ENCODE results near the gene ANKRD9. TPM values are rescaled to one million over a fixed set of nuclear protein-coding genes. Genes with fewer than 3 reads are reported as not detected.

Gene ANKRD9
- total and polyA plus RNA-seq, 10 of the 15 experiments (the other 5 are each of a cell fraction or from before 2014, with no cell fraction given): 0.03 to 3.6 (median 0.49) TPM

DNA sequence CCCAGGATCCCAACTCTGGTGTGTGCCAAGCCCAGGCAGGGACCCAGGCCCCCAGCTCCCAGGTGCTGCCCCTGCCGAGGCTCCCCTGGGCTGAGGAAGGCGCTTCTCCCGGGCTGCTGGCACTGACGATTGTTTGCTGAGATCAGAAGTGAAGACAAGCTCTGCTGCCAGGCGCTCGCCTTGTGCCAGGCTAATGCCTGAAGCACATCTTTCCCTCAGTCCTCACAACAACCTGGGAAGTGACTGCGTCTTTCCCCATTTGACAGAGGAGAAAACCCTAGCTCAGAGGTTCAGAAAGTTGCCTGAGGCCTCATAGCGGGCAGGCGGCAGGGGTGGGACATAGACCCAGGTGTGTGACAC is 36.8 kb downstream of the ANKRD9 start:
- POLR2A ChIA-PET: no interaction called here
- in situ Hi-C loops (cut with MboI): no loop called here

More for the DNA sequence above, 36.8 kb downstream of the ANKRD9 start:
- no peak for FAIRE-seq
- no peak overlapping the region for H3K4me2 ChIP-seq (ENCODE audit: control insufficient read depth, insufficient read depth)
- no peaks in the 10 kb centered on the region for H4K20me1 ChIP-seq (ENCODE audit: control insufficient read depth, insufficient read depth)
- intact Hi-C loops (cut with micrococcal nuclease; ENCODE audit: unreplicated experiment): no loop called here
- H3K36me3 ChIP-seq (ENCODE audit: control insufficient read depth in 2 of 2, insufficient read depth in 2 of 2, low read length in 1 of 2): no peaks in the 10 kb centered on the region
- no peak for ATAC-seq
- SMC1A ChIA-PET (ENCODE audit: uncharacterized antibody, unreplicated experiment): interaction anchor here (1.0 kb wide), 1 partner anchor 222 kb away, joined by 3 read pairs; no protein-coding TSS in a partner anchor
- no peaks in the 10 kb centered on the region for H3K4me1 ChIP-seq (ENCODE audit: control insufficient read depth, insufficient read depth, low read length)
- no peak overlapping the region for H3K9ac ChIP-seq (ENCODE audit: control insufficient read depth, insufficient read depth, low read length)
- no peak overlapping the region for H3K4me3 ChIP-seq
- BruUV-seq (replicated peaks): no TSS peak
- CTCF ChIA-PET: interaction anchor here (0.5 to 1.8 kb wide), 2 partner anchors 34 to 162 kb away, joined by 4 to 5 read pairs; no protein-coding TSS in a partner anchor
- no peaks in the 10 kb centered on the region for H3K79me2 ChIP-seq (ENCODE audit: control insufficient read depth, insufficient read depth, low read length)
- RAD21 ChIA-PET (ENCODE audit: unreplicated experiment): no interaction called here
- WGBS (ENCODE audit: insufficient coverage, insufficient replicate concordance, low lambda C conversion rate, missing lambda C conversion rate): 95% methylated on average over 8 of the region's 9 CpGs
- no peaks in the 10 kb centered on the region for H3K9me3 ChIP-seq (replicated peaks; ENCODE audit: control insufficient read depth, insufficient read depth, low read length)
- TF ChIP-seq SMAD5 (IDR thresholded peaks at IDR 0.05; ENCODE audit: low read depth): no peak
- TF ChIP-seq PAX5 (IDR thresholded peaks at IDR 0.05; ENCODE audit: borderline replicate concordance, low read depth, low read length): no peak
- no peak for TF ChIP-seq SPI1 (IDR thresholded peaks at IDR 0.05; ENCODE audit: borderline replicate concordance, insufficient read depth, low read depth, low read length)
- TF ChIP-seq, protein P1, sequence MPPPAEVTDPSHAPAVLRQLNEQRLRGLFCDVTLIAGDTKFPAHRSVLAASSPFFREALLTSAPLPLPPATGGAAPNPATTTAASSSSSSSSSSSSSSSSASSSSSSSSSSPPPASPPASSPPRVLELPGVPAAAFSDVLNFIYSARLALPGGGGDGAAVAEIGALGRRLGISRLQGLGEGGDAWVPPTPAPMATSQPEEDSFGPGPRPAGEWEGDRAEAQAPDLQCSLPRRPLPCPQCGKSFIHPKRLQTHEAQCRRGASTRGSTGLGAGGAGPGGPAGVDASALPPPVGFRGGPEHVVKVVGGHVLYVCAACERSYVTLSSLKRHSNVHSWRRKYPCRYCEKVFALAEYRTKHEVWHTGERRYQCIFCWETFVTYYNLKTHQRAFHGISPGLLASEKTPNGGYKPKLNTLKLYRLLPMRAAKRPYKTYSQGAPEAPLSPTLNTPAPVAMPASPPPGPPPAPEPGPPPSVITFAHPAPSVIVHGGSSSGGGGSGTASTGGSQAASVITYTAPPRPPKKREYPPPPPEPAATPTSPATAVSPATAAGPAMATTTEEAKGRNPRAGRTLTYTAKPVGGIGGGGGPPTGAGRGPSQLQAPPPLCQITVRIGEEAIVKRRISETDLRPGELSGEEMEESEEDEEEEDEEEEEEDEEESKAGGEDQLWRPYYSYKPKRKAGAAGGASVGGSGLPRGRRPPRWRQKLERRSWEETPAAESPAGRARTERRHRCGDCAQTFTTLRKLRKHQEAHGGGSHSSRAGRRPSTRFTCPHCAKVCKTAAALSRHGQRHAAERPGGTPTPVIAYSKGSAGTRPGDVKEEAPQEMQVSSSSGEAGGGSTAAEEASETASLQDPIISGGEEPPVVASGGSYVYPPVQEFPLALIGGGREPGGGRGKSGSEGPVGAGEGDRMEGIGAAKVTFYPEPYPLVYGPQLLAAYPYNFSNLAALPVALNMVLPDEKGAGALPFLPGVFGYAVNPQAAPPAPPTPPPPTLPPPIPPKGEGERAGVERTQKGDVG (CRISPR knock-in tag; IDR thresholded peaks at IDR 0.05): no peak
- TF ChIP-seq DPF2 (IDR thresholded peaks at IDR 0.05): no peak
- no peak for TF ChIP-seq TAF1 (IDR thresholded peaks at IDR 0.05; ENCODE audit: borderline replicate concordance, low read depth, low read length)
- no peak for TF ChIP-seq MTA2 (IDR thresholded peaks at IDR 0.05; ENCODE audit: low read depth)
- TF ChIP-seq SMC3 (IDR thresholded peaks at IDR 0.05; ENCODE audit: borderline replicate concordance, low read length): no peak
- TF ChIP-seq, protein P2, sequence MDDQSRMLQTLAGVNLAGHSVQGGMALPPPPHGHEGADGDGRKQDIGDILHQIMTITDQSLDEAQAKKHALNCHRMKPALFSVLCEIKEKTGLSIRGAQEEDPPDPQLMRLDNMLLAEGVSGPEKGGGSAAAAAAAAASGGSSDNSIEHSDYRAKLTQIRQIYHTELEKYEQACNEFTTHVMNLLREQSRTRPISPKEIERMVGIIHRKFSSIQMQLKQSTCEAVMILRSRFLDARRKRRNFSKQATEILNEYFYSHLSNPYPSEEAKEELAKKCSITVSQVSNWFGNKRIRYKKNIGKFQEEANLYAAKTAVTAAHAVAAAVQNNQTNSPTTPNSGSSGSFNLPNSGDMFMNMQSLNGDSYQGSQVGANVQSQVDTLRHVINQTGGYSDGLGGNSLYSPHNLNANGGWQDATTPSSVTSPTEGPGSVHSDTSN (IDR thresholded peaks at IDR 0.05; ENCODE audit: insufficient replicate concordance, low read depth, low read length): no peak
- TF ChIP-seq, protein P3, sequence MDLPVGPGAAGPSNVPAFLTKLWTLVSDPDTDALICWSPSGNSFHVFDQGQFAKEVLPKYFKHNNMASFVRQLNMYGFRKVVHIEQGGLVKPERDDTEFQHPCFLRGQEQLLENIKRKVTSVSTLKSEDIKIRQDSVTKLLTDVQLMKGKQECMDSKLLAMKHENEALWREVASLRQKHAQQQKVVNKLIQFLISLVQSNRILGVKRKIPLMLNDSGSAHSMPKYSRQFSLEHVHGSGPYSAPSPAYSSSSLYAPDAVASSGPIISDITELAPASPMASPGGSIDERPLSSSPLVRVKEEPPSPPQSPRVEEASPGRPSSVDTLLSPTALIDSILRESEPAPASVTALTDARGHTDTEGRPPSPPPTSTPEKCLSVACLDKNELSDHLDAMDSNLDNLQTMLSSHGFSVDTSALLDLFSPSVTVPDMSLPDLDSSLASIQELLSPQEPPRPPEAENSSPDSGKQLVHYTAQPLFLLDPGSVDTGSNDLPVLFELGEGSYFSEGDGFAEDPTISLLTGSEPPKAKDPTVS (IDR thresholded peaks at IDR 0.05; ENCODE audit: low read depth, low read length): no peak
- TF ChIP-seq, protein P4, sequence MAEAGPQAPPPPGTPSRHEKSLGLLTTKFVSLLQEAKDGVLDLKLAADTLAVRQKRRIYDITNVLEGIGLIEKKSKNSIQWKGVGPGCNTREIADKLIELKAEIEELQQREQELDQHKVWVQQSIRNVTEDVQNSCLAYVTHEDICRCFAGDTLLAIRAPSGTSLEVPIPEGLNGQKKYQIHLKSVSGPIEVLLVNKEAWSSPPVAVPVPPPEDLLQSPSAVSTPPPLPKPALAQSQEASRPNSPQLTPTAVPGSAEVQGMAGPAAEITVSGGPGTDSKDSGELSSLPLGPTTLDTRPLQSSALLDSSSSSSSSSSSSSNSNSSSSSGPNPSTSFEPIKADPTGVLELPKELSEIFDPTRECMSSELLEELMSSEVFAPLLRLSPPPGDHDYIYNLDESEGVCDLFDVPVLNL (IDR thresholded peaks at IDR 0.05; ENCODE audit: low read depth, low read length): no peak
- TF ChIP-seq NR2C2 (IDR thresholded peaks at IDR 0.05; ENCODE audit: borderline replicate concordance, control insufficient read depth, insufficient read length, low read depth): no peak
- TF ChIP-seq PML (IDR thresholded peaks at IDR 0.05; ENCODE audit: low read length): no peak
- no peak for TF ChIP-seq RB1 (IDR thresholded peaks at IDR 0.05; ENCODE audit: borderline replicate concordance)
- no peak overlapping the region for H3K27ac ChIP-seq (ENCODE audit: control insufficient read depth, insufficient read depth)
- H2AFZ ChIP-seq (ENCODE audit: control insufficient read depth, low read depth, low read length): no peak overlapping the region
- no peaks in the 10 kb centered on the region for H3K27me3 ChIP-seq (replicated peaks in 1 of 2; ENCODE audit: control insufficient read depth in 2 of 2, insufficient read depth in 2 of 2, low read length in 1 of 2)
- DNase-seq (ENCODE audit: low read depth, low spot score): no peak

Data from GM12878 (cell line).